Gastrocnemius medialis (tissue), 4 donors: ENCODE results near the gene FZD2.

ENCODE experiments used
- POLR2A ChIP-seq, 2 donors: fragments of 450-650 bp; IDR thresholded peaks; one replicate each; pipeline ENCODE4 v1.6.1; 2017; ENCODE audit warnings: antibody characterized with exemption in 2 of 2, mild to moderate bottlenecking in 2 of 2, moderate library complexity in 2 of 2
- TF ChIP-seq, protein P1 (sequence below), 5 experiments: fragments of 450-650 bp in 3 of 5; fragments of 200-600 bp in 2 of 5; sonication (generic) in 2 of 5; IDR thresholded peaks in 4 of 5; conservative IDR thresholded peaks in 1 of 5; 1 replicate in 4 of 5; 2 replicates in 1 of 5; pipeline ENCODE4 v1.5.1; 2016 to 2019; ENCODE audit warnings: antibody characterized with exemption in 5 of 5, mild to moderate bottlenecking in 3 of 5, moderate library complexity in 3 of 5

DNA sequence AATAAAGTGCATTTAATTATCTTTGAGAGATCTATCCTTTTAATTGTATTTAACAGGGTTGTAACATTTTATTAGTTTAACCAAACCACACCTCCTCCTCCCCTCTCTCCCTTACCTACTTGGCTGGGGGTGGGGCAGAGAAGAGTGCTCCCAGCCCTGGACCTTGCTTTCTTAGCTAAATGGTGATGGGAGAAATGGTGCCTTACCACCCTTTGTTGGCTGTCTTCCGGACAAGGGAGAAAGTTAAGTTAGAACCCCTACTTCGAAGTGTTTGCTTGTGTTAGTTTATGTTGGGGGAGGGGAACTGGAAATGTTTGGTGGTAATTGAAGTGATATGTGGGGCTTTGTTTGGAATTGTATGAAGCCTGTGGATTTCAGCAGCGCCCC lies 3.9 kb downstream of the FZD2 start:
- TF ChIP-seq, protein P1, sequence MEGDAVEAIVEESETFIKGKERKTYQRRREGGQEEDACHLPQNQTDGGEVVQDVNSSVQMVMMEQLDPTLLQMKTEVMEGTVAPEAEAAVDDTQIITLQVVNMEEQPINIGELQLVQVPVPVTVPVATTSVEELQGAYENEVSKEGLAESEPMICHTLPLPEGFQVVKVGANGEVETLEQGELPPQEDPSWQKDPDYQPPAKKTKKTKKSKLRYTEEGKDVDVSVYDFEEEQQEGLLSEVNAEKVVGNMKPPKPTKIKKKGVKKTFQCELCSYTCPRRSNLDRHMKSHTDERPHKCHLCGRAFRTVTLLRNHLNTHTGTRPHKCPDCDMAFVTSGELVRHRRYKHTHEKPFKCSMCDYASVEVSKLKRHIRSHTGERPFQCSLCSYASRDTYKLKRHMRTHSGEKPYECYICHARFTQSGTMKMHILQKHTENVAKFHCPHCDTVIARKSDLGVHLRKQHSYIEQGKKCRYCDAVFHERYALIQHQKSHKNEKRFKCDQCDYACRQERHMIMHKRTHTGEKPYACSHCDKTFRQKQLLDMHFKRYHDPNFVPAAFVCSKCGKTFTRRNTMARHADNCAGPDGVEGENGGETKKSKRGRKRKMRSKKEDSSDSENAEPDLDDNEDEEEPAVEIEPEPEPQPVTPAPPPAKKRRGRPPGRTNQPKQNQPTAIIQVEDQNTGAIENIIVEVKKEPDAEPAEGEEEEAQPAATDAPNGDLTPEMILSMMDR (IDR thresholded peaks at IDR 0.05 in 4 of 5, conservative IDR thresholded peaks at IDR 0.05 in 1 of 5) = no peak
- no peak for TF ChIP-seq POLR2A (IDR thresholded peaks at IDR 0.05)
